ENCODE results near the gene GNAO1. TPM values are rescaled to one million over a fixed set of nuclear protein-coding genes. Genes with fewer than 3 reads are reported as not detected.

Gene GNAO1
- total and polyA plus RNA-seq, 2 of the 13 experiments (the other 11 are each of a cell fraction or from before 2014, with no cell fraction given) = not detected

- Histone ChIP-seq H4K20me1 (ENCODE audit: insufficient read depth, low read length) (no peaks in the 10 kb centered on the region), H2AFZ (ENCODE audit: low read length) (no peak overlapping the region), H3K79me2 (ENCODE audit: insufficient read depth, low read length) (no peaks in the 10 kb centered on the region), H3K4me3 (replicated peaks in 1 of 3; ENCODE audit: insufficient read depth in 1 of 3, low read depth in 2 of 3, low read length in 3 of 3) (no peak overlapping the region), H3K36me3 (replicated peaks in 1 of 2; ENCODE audit: control insufficient read depth in 1 of 2, insufficient read depth in 2 of 2, low read length in 2 of 2) (no peaks in the 10 kb centered on the region), H3K4me2 (ENCODE audit: low read depth, low read length) (peak overlapping the region; percentile 23; the same call in 1 of the 2 replicates), H3K9ac (ENCODE audit: insufficient read depth, low read depth, low read length) (no peak overlapping the region), H3K27me3 (ENCODE audit: control insufficient read depth in 1 of 2, insufficient read depth in 2 of 2, low read length in 2 of 2) (peaks cover 0 to 5% of the 10 kb centered on the region in 2 experiments; a peak in 3 of 5 replicates), H3K9me3 (ENCODE audit: low read length) (no peaks in the 10 kb centered on the region), H3K4me1 (ENCODE audit: insufficient read depth, low read length) (peaks cover 17% of the 10 kb centered on the region), H3K27ac (ENCODE audit: extremely low read length, insufficient read depth, low read length) (no peak overlapping the region)
- no peak for DNase-seq (ENCODE audit: low spot score)
- ChIA-PET CTCF (ENCODE audit: low intra/inter-chr PET ratio, low total read pairs) (no interaction called here), POLR2A (no interaction called here)
- in situ Hi-C loops (cut with HindIII; ENCODE audit: extremely low pct_ligation_motif_present, low pct_unique_long_range_greater_than_20kb) (no loop called here), intact Hi-C loops (cut with micrococcal nuclease; ENCODE audit: unreplicated experiment) (no loop called here)
- 2% methylated on average over 5 of the region's 5 CpGs for WGBS (ENCODE audit: low lambda C conversion rate)
- no TSS peak for BruUV-seq (replicated peaks)
- ATAC-seq = peak; percentile 61
- TF ChIP-seq, protein P1, sequence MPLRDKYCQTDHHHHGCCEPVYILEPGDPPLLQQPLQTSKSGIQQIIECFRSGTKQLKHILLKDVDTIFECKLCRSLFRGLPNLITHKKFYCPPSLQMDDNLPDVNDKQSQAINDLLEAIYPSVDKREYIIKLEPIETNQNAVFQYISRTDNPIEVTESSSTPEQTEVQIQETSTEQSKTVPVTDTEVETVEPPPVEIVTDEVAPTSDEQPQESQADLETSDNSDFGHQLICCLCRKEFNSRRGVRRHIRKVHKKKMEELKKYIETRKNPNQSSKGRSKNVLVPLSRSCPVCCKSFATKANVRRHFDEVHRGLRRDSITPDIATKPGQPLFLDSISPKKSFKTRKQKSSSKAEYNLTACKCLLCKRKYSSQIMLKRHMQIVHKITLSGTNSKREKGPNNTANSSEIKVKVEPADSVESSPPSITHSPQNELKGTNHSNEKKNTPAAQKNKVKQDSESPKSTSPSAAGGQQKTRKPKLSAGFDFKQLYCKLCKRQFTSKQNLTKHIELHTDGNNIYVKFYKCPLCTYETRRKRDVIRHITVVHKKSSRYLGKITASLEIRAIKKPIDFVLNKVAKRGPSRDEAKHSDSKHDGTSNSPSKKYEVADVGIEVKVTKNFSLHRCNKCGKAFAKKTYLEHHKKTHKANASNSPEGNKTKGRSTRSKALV (CRISPR knock-in tag; IDR thresholded peaks at IDR 0.05) = no peak
- TF ChIP-seq, protein P2, sequence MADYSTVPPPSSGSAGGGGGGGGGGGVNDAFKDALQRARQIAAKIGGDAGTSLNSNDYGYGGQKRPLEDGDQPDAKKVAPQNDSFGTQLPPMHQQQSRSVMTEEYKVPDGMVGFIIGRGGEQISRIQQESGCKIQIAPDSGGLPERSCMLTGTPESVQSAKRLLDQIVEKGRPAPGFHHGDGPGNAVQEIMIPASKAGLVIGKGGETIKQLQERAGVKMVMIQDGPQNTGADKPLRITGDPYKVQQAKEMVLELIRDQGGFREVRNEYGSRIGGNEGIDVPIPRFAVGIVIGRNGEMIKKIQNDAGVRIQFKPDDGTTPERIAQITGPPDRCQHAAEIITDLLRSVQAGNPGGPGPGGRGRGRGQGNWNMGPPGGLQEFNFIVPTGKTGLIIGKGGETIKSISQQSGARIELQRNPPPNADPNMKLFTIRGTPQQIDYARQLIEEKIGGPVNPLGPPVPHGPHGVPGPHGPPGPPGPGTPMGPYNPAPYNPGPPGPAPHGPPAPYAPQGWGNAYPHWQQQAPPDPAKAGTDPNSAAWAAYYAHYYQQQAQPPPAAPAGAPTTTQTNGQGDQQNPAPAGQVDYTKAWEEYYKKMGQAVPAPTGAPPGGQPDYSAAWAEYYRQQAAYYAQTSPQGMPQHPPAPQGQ (CRISPR knock-in tag; IDR thresholded peaks at IDR 0.05; ENCODE audit: borderline replicate concordance) = no peak
- FAIRE-seq = no peak
Measured at GRCh38 chr16:56234737-56235136, 43.4 kb downstream of the GNAO1 start.

GRCh38 chr16:56237451-56237930, 46.2 kb downstream of the GNAO1 start:
- BruUV-seq (replicated peaks) = no TSS peak
- H3K9me3 ChIP-seq (ENCODE audit: low read length) = no peaks in the 10 kb centered on the region
- H2AFZ ChIP-seq (ENCODE audit: low read length) = no peak overlapping the region
- CTCF ChIA-PET (ENCODE audit: low intra/inter-chr PET ratio, low total read pairs) = no interaction called here
- TF ChIP-seq ZNF382 (CRISPR knock-in tag; IDR thresholded peaks at IDR 0.05; ENCODE audit: borderline replicate concordance) = no peak
- no peak for TF ChIP-seq ZNF549 (CRISPR knock-in tag; IDR thresholded peaks at IDR 0.05)
- no peak for TF ChIP-seq SMYD3 (CRISPR knock-in tag; IDR thresholded peaks at IDR 0.05)
- no peak for TF ChIP-seq SETDB1 (CRISPR knock-in tag; IDR thresholded peaks at IDR 0.05; ENCODE audit: borderline replicate concordance)
- ATAC-seq (no peak), FAIRE-seq (no peak), DNase-seq (ENCODE audit: low spot score) (no peak)
- WGBS (ENCODE audit: low lambda C conversion rate) = 3% methylated on average over 6 of the region's 6 CpGs
- H3K4me3 ChIP-seq (replicated peaks in 1 of 3; ENCODE audit: insufficient read depth in 1 of 3, low read depth in 2 of 3, low read length in 3 of 3) = no peak overlapping the region
- intact Hi-C loops (cut with micrococcal nuclease; ENCODE audit: unreplicated experiment) (no loop called here), in situ Hi-C loops (cut with HindIII; ENCODE audit: extremely low pct_ligation_motif_present, low pct_unique_long_range_greater_than_20kb) (no loop called here)
- no peaks in the 10 kb centered on the region for H3K79me2 ChIP-seq (ENCODE audit: insufficient read depth, low read length)
- H3K27me3 ChIP-seq (ENCODE audit: control insufficient read depth in 1 of 2, insufficient read depth in 2 of 2, low read length in 2 of 2) = peaks cover 0 to 5% of the 10 kb centered on the region in 2 experiments; a peak in 3 of 5 replicates
- no peak overlapping the region for H3K27ac ChIP-seq (ENCODE audit: extremely low read length, insufficient read depth, low read length)
- no peaks in the 10 kb centered on the region for H4K20me1 ChIP-seq (ENCODE audit: insufficient read depth, low read length)
- H3K4me1 ChIP-seq (ENCODE audit: insufficient read depth, low read length) = peaks cover 17% of the 10 kb centered on the region
- no peak overlapping the region for H3K9ac ChIP-seq (ENCODE audit: insufficient read depth, low read depth, low read length)
- no peaks in the 10 kb centered on the region for H3K36me3 ChIP-seq (replicated peaks in 1 of 2; ENCODE audit: control insufficient read depth in 1 of 2, insufficient read depth in 2 of 2, low read length in 2 of 2)
- POLR2A ChIA-PET = no interaction called here
- no peak overlapping the region for H3K4me2 ChIP-seq (ENCODE audit: low read depth, low read length)

Measured in HepG2 (cell line).